GM23338 (cell line): ENCODE results near the gene APOBEC3F. TPM values are rescaled to one million over a fixed set of nuclear protein-coding genes. Genes with fewer than 3 reads are reported as not detected.
A peak's percentile ranks its signal among the peaks of the same experiment; 100 is the strongest.
"Not testable (repeated sequence)": the region's sequence is repeated elsewhere in the genome, so short reads cannot be mapped to it uniquely, and the experiment has no call there.

Experiments used
- ATAC-seq: fragments of 200-7000 bp; cut with Tn5 transposase; 3 replicates; pipeline ENCODE4 v1.9.1; 2020
- DNase-seq: peaks from one replicate; pipeline ENCODE4 v3.0.0-alpha.2; 2015; ENCODE audit warnings: low spot score
- H2AFZ ChIP-seq: fragments of 200-600 bp; sonication (generic); 2 replicates; pipeline ENCODE4 v1.8.0; 2016; ENCODE audit warnings: antibody characterized with exemption, mild to moderate bottlenecking, moderate library complexity
- H3F3A ChIP-seq: fragments of 200-600 bp; sonication (generic); replicated peaks from 2 replicates; pipeline ENCODE4 v1.8.0; 2017; ENCODE audit warnings: antibody characterized with exemption, mixed run types, low read depth
- H3K27ac ChIP-seq: fragments of 200-600 bp; sonication (generic); 2 replicates; pipeline ENCODE4 v1.6.1; 2016; ENCODE audit warnings: low read depth
- H3K27me3 ChIP-seq: fragments of 200-600 bp; sonication (generic); 2 replicates; pipeline ENCODE4 v1.8.0; 2016; ENCODE audit warnings: mild to moderate bottlenecking, mixed run types, moderate library complexity; ENCODE audit not compliant: insufficient read depth
- H3K36me3 ChIP-seq: fragments of 200-600 bp; sonication (generic); 2 replicates; pipeline ENCODE4 v1.8.0; 2016; ENCODE audit warnings: mild to moderate bottlenecking; ENCODE audit not compliant: insufficient read depth
- H3K4me1 ChIP-seq: fragments of 200-600 bp; sonication (generic); 2 replicates; pipeline ENCODE4 v1.8.0; 2016; ENCODE audit warnings: mild to moderate bottlenecking, moderate library complexity; ENCODE audit not compliant: insufficient read depth
- H3K4me2 ChIP-seq: fragments of 200-600 bp; sonication (generic); 2 replicates; pipeline ENCODE4 v1.7.1; 2017; ENCODE audit warnings: mixed run types
- H3K4me3 ChIP-seq: fragments of 200-600 bp; sonication (generic); 2 replicates; pipeline ENCODE4 v1.6.1; 2016; ENCODE audit warnings: mixed run types
- H3K79me2 ChIP-seq: fragments of 200-600 bp; sonication (generic); replicated peaks from 2 replicates; pipeline ENCODE4 v1.8.0; 2017; ENCODE audit warnings: mild to moderate bottlenecking; ENCODE audit not compliant: insufficient read depth
- H3K9me2 ChIP-seq: fragments of 200-600 bp; sonication (generic); 2 replicates; pipeline ENCODE4 v1.8.0; 2017; ENCODE audit not compliant: insufficient read depth
- H4K20me1 ChIP-seq: fragments of 200-600 bp; sonication (generic); replicated peaks from 2 replicates; pipeline ENCODE4 v1.8.0; 2017; ENCODE audit warnings: mild to moderate bottlenecking; ENCODE audit not compliant: insufficient read depth
- H3K27ac Mint-ChIP-seq: 2 replicates; pipeline ENCODE4 v1.8.0; 2020; ENCODE audit warnings: inconsistent platforms, mild to moderate bottlenecking, moderate library complexity, mixed read lengths
- H3K27me3 Mint-ChIP-seq: 3 replicates; pipeline ENCODE4 v1.8.0; 2022; ENCODE audit warnings: low read depth, mild to moderate bottlenecking, moderate library complexity, mixed read lengths, inconsistent platforms; ENCODE audit not compliant: insufficient read depth, poor library complexity
- H3K36me3 Mint-ChIP-seq: 3 replicates; pipeline ENCODE4 v1.8.0; 2021; ENCODE audit warnings: low read depth, mild to moderate bottlenecking, inconsistent platforms, moderate library complexity, mixed read lengths
- H3K4me1 Mint-ChIP-seq: 3 replicates; pipeline ENCODE4 v1.8.0; 2020; ENCODE audit warnings: mild to moderate bottlenecking, inconsistent platforms, mixed read lengths
- H3K4me3 Mint-ChIP-seq: 3 replicates; pipeline ENCODE4 v1.8.0; 2021; ENCODE audit warnings: moderate library complexity, mild to moderate bottlenecking, inconsistent platforms, mixed read lengths
- H3K9me3 Mint-ChIP-seq: 3 replicates; pipeline ENCODE4 v1.8.0; 2020; ENCODE audit warnings: moderate library complexity, mild to moderate bottlenecking, inconsistent platforms, mixed read lengths
- JUNB ChIP-seq: IDR thresholded peaks from one replicate; pipeline ENCODE4 v1.6.1; 2016; ENCODE audit warnings: antibody characterized with exemption; ENCODE audit not compliant: unreplicated experiment
- NANOG ChIP-seq: IDR thresholded peaks from 2 replicates; pipeline ENCODE4 v1.6.1; 2016; ENCODE audit warnings: antibody characterized with exemption, borderline replicate concordance
- ZNF114 ChIP-seq: fragments of 250-450 bp; sonication (Bioruptor Pico); IDR thresholded peaks from 2 replicates; pipeline ENCODE4 v1.5.0; 2020; ENCODE audit warnings: mild to moderate bottlenecking, moderate library complexity
- polyA plus RNA-seq: library from polyadenylated mRNA; unstranded; fragments of >200 nt; fragmentation: Nextera tagmentation; extraction: Ambion mirVana; gene quantifications from 2 replicates; pipeline ENCODE4 v1.2.1, GENCODE V29; 2016
- total RNA-seq: library from RNA; depleted of rRNA; stranded (reverse); fragments of >200 nt; shearing (Covaris generic); gene quantifications from 2 replicates; pipeline ENCODE4 v1.2.3, GENCODE V29; 2014
- TF ChIP-seq, protein P1 (sequence below), 2 experiments: fragments of 200-600 bp in 1 of 2; sonication (generic) in 1 of 2; conservative IDR thresholded peaks; 2 replicates each; pipeline versions ENCODE4 v1.5.1 to v1.6.1; 2016 to 2017; ENCODE audit warnings: antibody characterized with exemption in 2 of 2, low read depth in 2 of 2, mild to moderate bottlenecking in 2 of 2, moderate library complexity in 1 of 2
- TF ChIP-seq, protein P2 (sequence below): IDR thresholded peaks from one replicate; pipeline ENCODE4 v1.6.1; 2018; ENCODE audit warnings: antibody characterized with exemption; ENCODE audit not compliant: unreplicated experiment
- TF ChIP-seq, protein P3 (sequence below): IDR thresholded peaks from 2 replicates; pipeline ENCODE4 v1.6.1; 2016; ENCODE audit warnings: antibody characterized with exemption

APOBEC3F gene
- total and polyA plus RNA-seq, 2 experiments from 2014 or later, result 3.4 TPM

DNA sequence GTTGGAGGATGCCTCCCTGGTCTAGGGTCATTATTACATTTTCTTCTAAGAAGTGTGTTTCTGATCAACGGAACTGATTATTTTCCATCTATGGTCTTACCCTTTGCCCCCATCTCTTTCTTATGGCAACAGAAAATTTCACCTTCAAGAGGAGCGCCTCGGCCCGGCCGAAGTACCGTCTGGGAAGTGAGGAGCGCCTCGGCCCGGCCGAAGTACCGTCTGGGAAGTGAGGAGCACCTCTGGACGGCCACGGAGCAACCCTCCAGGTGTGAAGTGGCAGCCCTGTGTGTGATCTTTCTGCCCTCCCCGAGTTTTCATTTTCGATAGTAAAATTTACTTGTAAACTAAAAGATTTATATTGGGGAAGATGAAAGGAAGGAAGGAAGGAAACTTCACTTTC lies 29.7 kb upstream of the APOBEC3F start:
- Histone ChIP-seq H3K4me1 (peaks cover 18% of the 10 kb centered on the region), H3K36me3 (no peaks in the 10 kb centered on the region), H3K4me2 (no peak overlapping the region), H3F3A (peaks cover 5% of the 10 kb centered on the region; the same call in 1 of the 2 replicates), H4K20me1 (no peaks in the 10 kb centered on the region), H3K4me3 (no peak overlapping the region), H3K27ac (no peak overlapping the region), H3K79me2 (no peaks in the 10 kb centered on the region), H3K27me3 (no peaks in the 10 kb centered on the region), H3K9me2 (no peaks in the 10 kb centered on the region), H2AFZ (0 out of 2 replicates have a peak overlapping the region, but pooled peaks have one; percentile 18)
- TF ChIP-seq, protein P1, sequence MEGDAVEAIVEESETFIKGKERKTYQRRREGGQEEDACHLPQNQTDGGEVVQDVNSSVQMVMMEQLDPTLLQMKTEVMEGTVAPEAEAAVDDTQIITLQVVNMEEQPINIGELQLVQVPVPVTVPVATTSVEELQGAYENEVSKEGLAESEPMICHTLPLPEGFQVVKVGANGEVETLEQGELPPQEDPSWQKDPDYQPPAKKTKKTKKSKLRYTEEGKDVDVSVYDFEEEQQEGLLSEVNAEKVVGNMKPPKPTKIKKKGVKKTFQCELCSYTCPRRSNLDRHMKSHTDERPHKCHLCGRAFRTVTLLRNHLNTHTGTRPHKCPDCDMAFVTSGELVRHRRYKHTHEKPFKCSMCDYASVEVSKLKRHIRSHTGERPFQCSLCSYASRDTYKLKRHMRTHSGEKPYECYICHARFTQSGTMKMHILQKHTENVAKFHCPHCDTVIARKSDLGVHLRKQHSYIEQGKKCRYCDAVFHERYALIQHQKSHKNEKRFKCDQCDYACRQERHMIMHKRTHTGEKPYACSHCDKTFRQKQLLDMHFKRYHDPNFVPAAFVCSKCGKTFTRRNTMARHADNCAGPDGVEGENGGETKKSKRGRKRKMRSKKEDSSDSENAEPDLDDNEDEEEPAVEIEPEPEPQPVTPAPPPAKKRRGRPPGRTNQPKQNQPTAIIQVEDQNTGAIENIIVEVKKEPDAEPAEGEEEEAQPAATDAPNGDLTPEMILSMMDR (conservative IDR thresholded peaks at IDR 0.05; ENCODE audit: low read depth in 2 of 2), result no peak
- TF ChIP-seq, protein P2, sequence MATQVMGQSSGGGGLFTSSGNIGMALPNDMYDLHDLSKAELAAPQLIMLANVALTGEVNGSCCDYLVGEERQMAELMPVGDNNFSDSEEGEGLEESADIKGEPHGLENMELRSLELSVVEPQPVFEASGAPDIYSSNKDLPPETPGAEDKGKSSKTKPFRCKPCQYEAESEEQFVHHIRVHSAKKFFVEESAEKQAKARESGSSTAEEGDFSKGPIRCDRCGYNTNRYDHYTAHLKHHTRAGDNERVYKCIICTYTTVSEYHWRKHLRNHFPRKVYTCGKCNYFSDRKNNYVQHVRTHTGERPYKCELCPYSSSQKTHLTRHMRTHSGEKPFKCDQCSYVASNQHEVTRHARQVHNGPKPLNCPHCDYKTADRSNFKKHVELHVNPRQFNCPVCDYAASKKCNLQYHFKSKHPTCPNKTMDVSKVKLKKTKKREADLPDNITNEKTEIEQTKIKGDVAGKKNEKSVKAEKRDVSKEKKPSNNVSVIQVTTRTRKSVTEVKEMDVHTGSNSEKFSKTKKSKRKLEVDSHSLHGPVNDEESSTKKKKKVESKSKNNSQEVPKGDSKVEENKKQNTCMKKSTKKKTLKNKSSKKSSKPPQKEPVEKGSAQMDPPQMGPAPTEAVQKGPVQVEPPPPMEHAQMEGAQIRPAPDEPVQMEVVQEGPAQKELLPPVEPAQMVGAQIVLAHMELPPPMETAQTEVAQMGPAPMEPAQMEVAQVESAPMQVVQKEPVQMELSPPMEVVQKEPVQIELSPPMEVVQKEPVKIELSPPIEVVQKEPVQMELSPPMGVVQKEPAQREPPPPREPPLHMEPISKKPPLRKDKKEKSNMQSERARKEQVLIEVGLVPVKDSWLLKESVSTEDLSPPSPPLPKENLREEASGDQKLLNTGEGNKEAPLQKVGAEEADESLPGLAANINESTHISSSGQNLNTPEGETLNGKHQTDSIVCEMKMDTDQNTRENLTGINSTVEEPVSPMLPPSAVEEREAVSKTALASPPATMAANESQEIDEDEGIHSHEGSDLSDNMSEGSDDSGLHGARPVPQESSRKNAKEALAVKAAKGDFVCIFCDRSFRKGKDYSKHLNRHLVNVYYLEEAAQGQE, result no peak
- TF ChIP-seq JUNB, result no peak
- Mint-ChIP-seq H3K36me3 (no peaks in the 10 kb centered on the region), H3K4me1 (peaks cover 22% of the 10 kb centered on the region), H3K27ac (no peak overlapping the region), H3K4me3 (no peak overlapping the region), H3K9me3 (no peaks in the 10 kb centered on the region), H3K27me3 (peaks cover 13% of the 10 kb centered on the region)
- ATAC-seq, result no peak
- DNase-seq, result no peak

DNA sequence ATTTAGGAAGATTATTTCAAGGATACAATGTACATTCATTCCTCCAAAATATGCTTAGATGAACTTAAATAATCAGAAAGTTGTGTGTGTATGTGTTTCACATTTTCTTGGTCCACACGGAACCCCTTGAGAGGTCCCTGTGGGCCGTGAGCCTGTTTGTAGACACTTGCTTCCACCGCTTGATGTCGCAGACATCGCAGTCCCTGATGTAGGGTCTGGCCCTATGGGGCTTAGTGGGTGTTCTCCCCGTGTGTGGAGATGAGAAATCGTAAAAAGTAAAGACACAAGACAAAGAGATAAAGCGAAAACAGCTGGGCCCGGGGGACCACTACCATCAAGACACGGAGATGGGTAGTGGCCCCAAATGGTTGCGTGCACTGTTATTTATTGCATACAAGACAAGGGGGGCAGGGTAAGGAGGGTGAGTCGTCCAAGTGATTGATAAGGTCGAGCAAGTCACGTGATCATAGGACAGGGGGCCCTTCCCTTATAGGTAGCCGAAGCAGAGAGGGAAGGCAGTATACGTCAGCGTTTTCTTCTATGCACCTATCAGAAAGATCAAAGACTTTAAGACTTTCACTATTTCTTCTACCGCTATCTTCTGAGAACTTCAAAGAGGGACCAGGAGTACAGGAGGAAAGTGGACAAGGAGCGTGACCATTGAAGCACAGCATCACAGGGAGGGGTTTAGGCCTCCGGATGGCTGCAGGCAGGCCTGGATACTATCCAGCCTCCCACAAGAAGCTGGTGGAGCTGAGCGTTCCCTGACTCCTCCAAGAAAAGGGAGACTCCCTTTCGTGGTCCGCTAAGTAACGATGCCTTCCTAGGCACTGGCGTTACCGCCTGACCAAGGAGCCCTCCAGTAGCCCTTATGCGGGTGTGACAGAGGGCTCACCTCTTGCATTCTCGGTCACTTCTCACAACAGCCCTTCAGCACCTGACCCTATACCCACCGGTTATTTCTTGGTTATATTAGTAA lies 27.8 kb upstream of the APOBEC3F start:
- Mint-ChIP-seq H3K27me3 (peaks cover 24% of the 10 kb centered on the region), H3K9me3 (no peaks in the 10 kb centered on the region), H3K36me3 (no peaks in the 10 kb centered on the region), H3K4me1 (peaks cover 36% of the 10 kb centered on the region), H3K27ac (no peak overlapping the region), H3K4me3 (no peak overlapping the region)
- H3K4me3 ChIP-seq, result no peak overlapping the region
- H3K27ac ChIP-seq, result no peak overlapping the region
- no peak overlapping the region for H2AFZ ChIP-seq
- no peaks in the 10 kb centered on the region for H3K9me2 ChIP-seq
- no peaks in the 10 kb centered on the region for H3K36me3 ChIP-seq
- no peaks in the 10 kb centered on the region for H4K20me1 ChIP-seq
- H3K27me3 ChIP-seq, result no peaks in the 10 kb centered on the region
- H3K79me2 ChIP-seq, result peaks cover under 1% of the 10 kb centered on the region; the same call in 1 of the 2 replicates
- ATAC-seq, result no peak
- H3K4me1 ChIP-seq, result peaks cover 28% of the 10 kb centered on the region
- no peak overlapping the region for H3K4me2 ChIP-seq
- peaks cover 5% of the 10 kb centered on the region; the same call in 1 of the 2 replicates for H3F3A ChIP-seq
- no peak for DNase-seq
- TF ChIP-seq ZNF114 (no peak), NANOG (no peak)
- TF ChIP-seq, protein P3, sequence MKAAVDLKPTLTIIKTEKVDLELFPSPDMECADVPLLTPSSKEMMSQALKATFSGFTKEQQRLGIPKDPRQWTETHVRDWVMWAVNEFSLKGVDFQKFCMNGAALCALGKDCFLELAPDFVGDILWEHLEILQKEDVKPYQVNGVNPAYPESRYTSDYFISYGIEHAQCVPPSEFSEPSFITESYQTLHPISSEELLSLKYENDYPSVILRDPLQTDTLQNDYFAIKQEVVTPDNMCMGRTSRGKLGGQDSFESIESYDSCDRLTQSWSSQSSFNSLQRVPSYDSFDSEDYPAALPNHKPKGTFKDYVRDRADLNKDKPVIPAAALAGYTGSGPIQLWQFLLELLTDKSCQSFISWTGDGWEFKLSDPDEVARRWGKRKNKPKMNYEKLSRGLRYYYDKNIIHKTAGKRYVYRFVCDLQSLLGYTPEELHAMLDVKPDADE, result no peak
- TF ChIP-seq, protein P1 (conservative IDR thresholded peaks at IDR 0.05; ENCODE audit: low read depth in 2 of 2), result peak in 1 of 2 experiments; percentile 26; a peak in 1 of 4 replicates

DNA sequence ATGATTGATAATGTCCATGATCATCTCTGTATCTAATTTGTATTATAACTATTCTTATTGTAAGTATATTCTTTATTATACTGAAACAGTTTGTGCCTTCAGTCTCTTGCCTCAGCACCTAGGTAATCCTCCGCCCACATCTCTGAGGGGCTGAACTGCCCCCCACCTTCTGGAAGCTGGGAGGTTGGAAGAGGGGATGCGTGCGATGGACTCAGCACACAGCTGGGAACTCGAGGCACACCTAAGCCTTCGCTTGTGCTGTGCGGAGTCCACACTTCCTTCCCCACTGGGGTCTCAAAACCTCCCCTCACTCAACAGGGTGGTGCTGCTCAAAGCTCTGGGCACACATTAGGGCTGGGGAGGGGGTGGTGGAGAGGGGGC lies 27.1 kb upstream of the APOBEC3F start:
- Histone ChIP-seq H3K4me1 (peaks cover 34% of the 10 kb centered on the region), H2AFZ (peak overlapping the region; percentile 84), H3K4me2 (peak overlapping the region; percentile 70)
- not testable (repeated sequence) for H3K4me3 ChIP-seq, H3K36me3 Mint-ChIP-seq, H3K4me3 Mint-ChIP-seq, H3K27me3 ChIP-seq, H3K27ac Mint-ChIP-seq, H4K20me1 ChIP-seq, H3K36me3 ChIP-seq, H3F3A ChIP-seq, H3K27ac ChIP-seq, H3K79me2 ChIP-seq, DNase-seq, H3K9me3 Mint-ChIP-seq, H3K9me2 ChIP-seq
- ATAC-seq, result peak; percentile 2; the same call in 2 of the 3 replicates
- Mint-ChIP-seq H3K27me3 (peaks cover 23% of the 10 kb centered on the region), H3K4me1 (peaks cover 41% of the 10 kb centered on the region)
